Left forelimb (tissue), 1 donor: ENCODE data around the gene PEX11A.
"Not testable (repeated sequence)": the region's sequence is repeated elsewhere in the genome, so short reads cannot be mapped to it uniquely, and the experiment has no call there.

ENCODE experiments used
- DNase-seq: peaks from one replicate; pipeline ENCODE4 v3.0.0-alpha.2; 2018; ENCODE audit warnings: low spot score

The PEX11A gene

GRCh38 chr15:89690276-89691218, at the start of gene PEX11A, which contains the start of gene WDR93:
Gene PEX11A, minus strand, starts transcription at chr15:89690754. Its CDS starts 122 bp downstream, at chr15:89690632.
Gene WDR93, plus strand, starts transcription at chr15:89690811. Its CDS starts 10,936 bp downstream, at chr15:89701747.
- DNase-seq, result peak; percentile 82

GRCh38 chr15:89740137-89740536, 49.6 kb upstream of the PEX11A start:
- no peak for DNase-seq

GRCh38 chr15:89735773-89736172, 45.2 kb upstream of the PEX11A start:
- no peak for DNase-seq

- DNase-seq, result no peak
Measured at GRCh38 chr15:89732451-89733172, 42.1 kb upstream of the PEX11A start.

GRCh38 chr15:89731275-89731674, 40.7 kb upstream of the PEX11A start:
- no peak for DNase-seq

GRCh38 chr15:89728254-89728653, 37.7 kb upstream of the PEX11A start:
- no peak for DNase-seq

- DNase-seq, result no peak
Measured at GRCh38 chr15:89725064-89725463, 34.5 kb upstream of the PEX11A start.

- DNase-seq, result no peak
Measured at GRCh38 chr15:89724621-89725020, 34.1 kb upstream of the PEX11A start.

GRCh38 chr15:89723031-89723430, 32.5 kb upstream of the PEX11A start:
- no peak for DNase-seq

- DNase-seq, result no peak
Measured at GRCh38 chr15:89714775-89715174, 24.2 kb upstream of the PEX11A start.

GRCh38 chr15:89707577-89707976, 17.0 kb upstream of the PEX11A start:
- no peak for DNase-seq

GRCh38 chr15:89704411-89704810, 13.9 kb upstream of the PEX11A start:
- no peak for DNase-seq

- DNase-seq, result no peak
Measured at GRCh38 chr15:89695198-89695597, 4.6 kb upstream of the PEX11A start.

GRCh38 chr15:89693696-89694095, 3.1 kb upstream of the PEX11A start:
- no peak for DNase-seq

- DNase-seq, result no peak
Measured at GRCh38 chr15:89693091-89693490, 2.5 kb upstream of the PEX11A start.

GRCh38 chr15:89689930-89690275, 651 bp downstream of the PEX11A start:
- DNase-seq, result not testable (repeated sequence)

GRCh38 chr15:89686522-89686921, 4.0 kb downstream of the PEX11A start:
- DNase-seq, result no peak

GRCh38 chr15:89685995-89686394, 4.6 kb downstream of the PEX11A start:
- DNase-seq, result no peak

GRCh38 chr15:89681146-89681545, 9.4 kb downstream of the PEX11A start:
- no peak for DNase-seq

GRCh38 chr15:89680282-89680873, 10.2 kb downstream of the PEX11A start:
- DNase-seq, result no peak

GRCh38 chr15:89679212-89679611, 11.3 kb downstream of the PEX11A start, which contains the start of gene PLIN1:
Gene PLIN1, minus strand, starts transcription at chr15:89679367. Its CDS starts 1,878 bp downstream, at chr15:89677489.
- DNase-seq, result no peak

- no peak for DNase-seq
Measured at GRCh38 chr15:89677381-89677780, 13.2 kb downstream of the PEX11A start.

- DNase-seq, result no peak
Measured at GRCh38 chr15:89675606-89676005, 14.9 kb downstream of the PEX11A start.
